Endothelial cell of umbilical vein (primary cell): ENCODE data around the gene PHACTR1. TPM values are rescaled to one million over a fixed set of nuclear protein-coding genes. Genes with fewer than 3 reads are reported as not detected.

Experiments
- BruUV-seq: library from RNA; stranded (reverse); fragments of 400-500 nt; replicated peaks from 2 replicates; lab custom pipeline; 2021; lab: Mats Ljungman, UMichigan
- CTCF ChIA-PET: fragments of 300-600, 350-600 bp; sonication (Branson Sonifier 250); formaldehyde crosslinking; loops from one replicate; lab custom pipeline; 2021; ENCODE audit warnings: antibody characterized with exemption, inconsistent platforms; lab: Charles Lee
- POLR2A ChIA-PET: fragments of 300-600, 350-600 bp; sonication (Branson Sonifier 250); formaldehyde crosslinking; loops from one replicate; lab custom pipeline; 2021; ENCODE audit warnings: antibody characterized with exemption, inconsistent platforms; lab: Charles Lee
- DNase-seq: peaks from one replicate; pipeline ENCODE4 v3.0.0-alpha.2; 2011; ENCODE audit warnings: low read depth, low spot score
- FAIRE-seq: peaks from 2 replicates; lab custom pipeline; 2011; peaks lifted over from hg19 to GRCh38; lab: Jason Lieb, UNC
- H2AFZ ChIP-seq: 2 replicates; pipeline ENCODE4 v1.6.0; 2012; ENCODE audit warnings: low read depth, low read length, control low read depth, inconsistent platforms
- H3K27ac ChIP-seq: 2 replicates; pipeline ENCODE4 v1.5.1; 2011; ENCODE audit warnings: low read depth, mild to moderate bottlenecking, control low read depth, low read length, moderate library complexity; ENCODE audit not compliant: insufficient read depth
- H3K27me3 ChIP-seq, 2 experiments: 2 replicates each; pipeline versions ENCODE4 v1.6.0 to v1.6.1; 2011; ENCODE audit warnings: low read length in 2 of 2, mixed read lengths in 1 of 2; ENCODE audit not compliant: control insufficient read depth in 2 of 2, insufficient read depth in 2 of 2
- H3K36me3 ChIP-seq, 2 experiments: 2 replicates in 1 of 2; 3 replicates in 1 of 2; pipeline ENCODE4 v1.5.1; 2011; ENCODE audit warnings: low read length in 2 of 2, mild to moderate bottlenecking in 1 of 2, moderate library complexity in 1 of 2; ENCODE audit not compliant: control insufficient read depth in 2 of 2, insufficient read depth in 2 of 2; ENCODE audit errors: extremely low read depth in 1 of 2
- H3K4me1 ChIP-seq: 3 replicates; pipeline ENCODE4 v1.5.1; 2011; ENCODE audit warnings: mild to moderate bottlenecking, low read length; ENCODE audit not compliant: control insufficient read depth, insufficient read depth; ENCODE audit errors: extremely low read depth
- H3K4me2 ChIP-seq: 2 replicates; pipeline ENCODE4 v1.6.1; 2011; ENCODE audit warnings: low read length, control low read depth, mixed read lengths; ENCODE audit not compliant: insufficient read depth
- H3K4me3 ChIP-seq, 3 experiments: fragments of 200-600 bp in 1 of 3; sonication (generic), shearing (Covaris generic) in 1 of 3; replicated peaks in 1 of 3; 2 replicates each; pipeline ENCODE4 v1.5.1; 2011 to 2016; ENCODE audit warnings: control low read depth in 3 of 3, low read length in 3 of 3, mild to moderate bottlenecking in 2 of 3, inconsistent platforms in 1 of 3, low read depth in 1 of 3, moderate library complexity in 1 of 3; ENCODE audit not compliant: insufficient read depth in 1 of 3
- H3K79me2 ChIP-seq: 2 replicates; pipeline ENCODE4 v1.6.0; 2012; ENCODE audit warnings: low read length, inconsistent platforms; ENCODE audit not compliant: control insufficient read depth, insufficient read depth
- H3K9ac ChIP-seq: replicated peaks from 2 replicates; pipeline ENCODE3; 2011; ENCODE audit warnings: low read length, control low read depth; ENCODE audit not compliant: insufficient read depth; ENCODE audit errors: extremely low read depth
- H3K9me1 ChIP-seq: replicated peaks from 3 replicates; pipeline ENCODE4 v1.6.0; 2011; ENCODE audit warnings: mild to moderate bottlenecking, low read length; ENCODE audit not compliant: control insufficient read depth, insufficient read depth; ENCODE audit errors: extremely low read depth
- H3K9me3 ChIP-seq: replicated peaks from 2 replicates; pipeline ENCODE4 v1.5.1; 2012; ENCODE audit warnings: low read length, inconsistent platforms; ENCODE audit not compliant: control insufficient read depth, insufficient read depth
- H4K20me1 ChIP-seq: replicated peaks from 2 replicates; pipeline ENCODE3; 2011; ENCODE audit warnings: mild to moderate bottlenecking, low read length; ENCODE audit not compliant: control insufficient read depth, insufficient read depth; ENCODE audit errors: extremely low read depth
- CTCF ChIP-seq, 2 donors: IDR thresholded peaks; 1 replicate in 1 of 2; 2 replicates in 1 of 2; pipeline ENCODE4 v1.5.1; 2011; ENCODE audit warnings: low read length in 2 of 2, mild to moderate bottlenecking in 2 of 2, moderate library complexity in 2 of 2, control low read depth in 1 of 2, inconsistent platforms in 1 of 2, low read depth in 1 of 2; ENCODE audit not compliant: insufficient read depth in 1 of 2; ENCODE audit errors: extremely low read depth in 1 of 2
- EZH2 ChIP-seq: IDR thresholded peaks from 2 replicates; pipeline ENCODE4 v1.6.1; 2012; ENCODE audit warnings: borderline replicate concordance, low read depth, mild to moderate bottlenecking, moderate library complexity, low read length, inconsistent platforms; ENCODE audit not compliant: severe bottlenecking
- FOS ChIP-seq: IDR thresholded peaks from 2 replicates; pipeline ENCODE4 v1.6.1; 2011; ENCODE audit warnings: mild to moderate bottlenecking, low read length, moderate library complexity, borderline replicate concordance; ENCODE audit not compliant: insufficient read depth
- GATA2 ChIP-seq: IDR thresholded peaks from 2 replicates; pipeline ENCODE4 v1.7.0; 2011; ENCODE audit warnings: low read depth, mild to moderate bottlenecking, moderate library complexity, mixed read lengths, low read length; ENCODE audit not compliant: insufficient read length, insufficient read depth
- JUN ChIP-seq: IDR thresholded peaks from 2 replicates; pipeline ENCODE4 v1.6.1; 2011; ENCODE audit warnings: borderline replicate concordance, low read depth; ENCODE audit not compliant: insufficient read length, insufficient read depth
- MAX ChIP-seq: IDR thresholded peaks from 2 replicates; pipeline ENCODE4 v1.6.1; 2011; ENCODE audit not compliant: insufficient read depth, insufficient read length
- MYC ChIP-seq: IDR thresholded peaks from one replicate; pipeline ENCODE4 v1.6.1; 2011; ENCODE audit warnings: mild to moderate bottlenecking, low read depth, low read length
- POLR2A ChIP-seq: IDR thresholded peaks from 2 replicates; pipeline ENCODE4 v1.6.1; 2012; ENCODE audit warnings: low read depth, mild to moderate bottlenecking, control low read depth, low read length
- POLR2AphosphoS5 ChIP-seq: IDR thresholded peaks from 2 replicates; pipeline ENCODE4 v1.6.1; 2012; ENCODE audit warnings: low read depth, mild to moderate bottlenecking, control low read depth, low read length, moderate library complexity; ENCODE audit not compliant: insufficient read depth
- dilution Hi-C: fragments of 300-500 bp; cut with MboI; formaldehyde crosslinking; loops from one replicate; pipeline ENCODE4 v1.15.0; 2019; ENCODE audit warnings: low sequenced_read_pairs; ENCODE audit not compliant: extremely low pct_ligation_motif_present
- intact Hi-C: fragments of 100-400 bp; cut with micrococcal nuclease; formaldehyde crosslinking; loops from one replicate; pipeline ENCODE4 v1.10.0; 2022
- polyA plus RNA-seq, 4 experiments: library from polyadenylated mRNA; depleted of rRNA in 3 of 4; stranded (reverse) in 3 of 4; unstranded in 1 of 4; fragments of >200 nt; gene quantifications; 2 replicates each; pipeline versions ENCODE4 v1.2.1 to v1.2.3, GENCODE V29; 2011 to 2012; ENCODE audit warnings: missing spikeins in 1 of 4
- total RNA-seq: library from RNA; stranded (reverse); gene quantifications from 2 replicates; pipeline ENCODE4 v1.2.3, GENCODE V29; 2021

The PHACTR1 gene
- total and polyA plus RNA-seq, 2 donors (not counting 3 experiments of a cell fraction or from before 2014, with no cell fraction given): 2.4 to 23.2 TPM

GRCh38 chr6:12941422-12941821 lies 224.9 kb downstream of the PHACTR1 start:
- H3K27ac ChIP-seq: no peak overlapping the region
- H3K9me3 ChIP-seq: no peaks in the 10 kb centered on the region
- TF ChIP-seq EZH2 (no peak), GATA2 (no peak), JUN (no peak), CTCF (IDR thresholded peaks at IDR 0.05; ENCODE audit: extremely low read depth in 1 of 2, insufficient read depth in 1 of 2, low read depth in 1 of 2, low read length in 2 of 2) (no peak), MAX (no peak), FOS (no peak), POLR2A (no peak), POLR2AphosphoS5 (no peak), MYC (no peak)
- no peaks in the 10 kb centered on the region for H3K36me3 ChIP-seq
- dilution Hi-C loops: no loop called here
- FAIRE-seq (no peak), DNase-seq (no peak)
- no peak overlapping the region for H3K9ac ChIP-seq
- no peak overlapping the region for H2AFZ ChIP-seq
- no TSS peak for BruUV-seq
- no peak overlapping the region for H3K4me2 ChIP-seq
- no peak overlapping the region for H3K4me3 ChIP-seq
- H3K4me1 ChIP-seq: no peaks in the 10 kb centered on the region
- no peaks in the 10 kb centered on the region for H3K79me2 ChIP-seq
- ChIA-PET CTCF (no interaction called here), POLR2A (no interaction called here)
- no peaks in the 10 kb centered on the region for H3K9me1 ChIP-seq
- intact Hi-C loops: no loop called here
- no peaks in the 10 kb centered on the region for H4K20me1 ChIP-seq
- H3K27me3 ChIP-seq: peaks cover 0 to 1% of the 10 kb centered on the region in 2 experiments
